A673 (cell line): Measurements from ENCODE around the gene GNG7.

Experiments used
- CTCF ChIP-seq: fragments of 300-800, 200-600 bp; sonication (generic); conservative IDR thresholded peaks from 2 replicates; pipeline ENCODE4 v1.5.1; 2017; ENCODE audit warnings: low read depth, mild to moderate bottlenecking, antibody characterized with exemption, low read length, moderate library complexity, mixed read lengths
- EZH2 ChIP-seq: fragments of 200-600 bp; sonication (generic); IDR thresholded peaks from 2 replicates; pipeline ENCODE4 v1.6.1; 2017; ENCODE audit warnings: borderline replicate concordance, low read depth, mild to moderate bottlenecking, mixed read lengths, antibody characterized with exemption, low read length; ENCODE audit not compliant: poor library complexity, severe bottlenecking

GRCh38 chr19:2661615-2662014 is 40.9 kb downstream of the GNG7 start:
- TF ChIP-seq CTCF (peak; percentile 37), EZH2 (no peak)
